ENCODE data around the gene TNRC6B. TPM values are rescaled to one million over a fixed set of nuclear protein-coding genes. Genes with fewer than 3 reads are reported as not detected.

TNRC6B gene
- total RNA-seq, 1 donor from 2014 or later = 80.1 TPM

DNA sequence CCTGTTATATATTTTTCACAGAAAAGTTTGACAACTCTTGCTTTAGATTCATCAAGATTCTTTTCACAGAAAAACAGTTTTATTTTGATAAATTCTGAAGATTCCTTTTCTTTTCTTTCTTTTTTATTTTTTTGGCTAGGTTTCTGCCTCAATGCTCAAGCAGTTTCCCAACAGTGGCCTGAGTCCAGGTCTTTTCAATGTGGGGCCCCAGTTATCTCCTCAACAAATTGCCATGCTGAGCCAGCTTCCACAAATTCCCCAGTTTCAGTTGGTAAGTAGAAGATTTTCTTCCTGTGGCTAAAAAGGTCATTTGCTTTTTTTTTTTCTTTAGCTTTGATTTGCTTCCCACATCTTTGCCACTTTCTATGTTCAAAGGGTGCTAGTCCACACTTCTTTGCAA lies 122.6 kb downstream of the TNRC6B start:
- Mint-ChIP-seq H3K27me3 (ENCODE audit: low read depth) (no peaks in the 10 kb centered on the region), H3K9me3 (no peaks in the 10 kb centered on the region), H3K4me3 (no peak overlapping the region), H3K27ac (peak overlapping the region; percentile 87), H3K36me3 (peaks cover 46% of the 10 kb centered on the region), H3K4me1 (peaks cover 10% of the 10 kb centered on the region)
- TF ChIP-seq, protein P1, sequence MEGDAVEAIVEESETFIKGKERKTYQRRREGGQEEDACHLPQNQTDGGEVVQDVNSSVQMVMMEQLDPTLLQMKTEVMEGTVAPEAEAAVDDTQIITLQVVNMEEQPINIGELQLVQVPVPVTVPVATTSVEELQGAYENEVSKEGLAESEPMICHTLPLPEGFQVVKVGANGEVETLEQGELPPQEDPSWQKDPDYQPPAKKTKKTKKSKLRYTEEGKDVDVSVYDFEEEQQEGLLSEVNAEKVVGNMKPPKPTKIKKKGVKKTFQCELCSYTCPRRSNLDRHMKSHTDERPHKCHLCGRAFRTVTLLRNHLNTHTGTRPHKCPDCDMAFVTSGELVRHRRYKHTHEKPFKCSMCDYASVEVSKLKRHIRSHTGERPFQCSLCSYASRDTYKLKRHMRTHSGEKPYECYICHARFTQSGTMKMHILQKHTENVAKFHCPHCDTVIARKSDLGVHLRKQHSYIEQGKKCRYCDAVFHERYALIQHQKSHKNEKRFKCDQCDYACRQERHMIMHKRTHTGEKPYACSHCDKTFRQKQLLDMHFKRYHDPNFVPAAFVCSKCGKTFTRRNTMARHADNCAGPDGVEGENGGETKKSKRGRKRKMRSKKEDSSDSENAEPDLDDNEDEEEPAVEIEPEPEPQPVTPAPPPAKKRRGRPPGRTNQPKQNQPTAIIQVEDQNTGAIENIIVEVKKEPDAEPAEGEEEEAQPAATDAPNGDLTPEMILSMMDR (IDR thresholded peaks at IDR 0.05; ENCODE audit: unreplicated experiment) = no peak
- DNase-seq (ENCODE audit: low spot score in 2 of 2, unreplicated experiment in 2 of 2) = no peak

DNA sequence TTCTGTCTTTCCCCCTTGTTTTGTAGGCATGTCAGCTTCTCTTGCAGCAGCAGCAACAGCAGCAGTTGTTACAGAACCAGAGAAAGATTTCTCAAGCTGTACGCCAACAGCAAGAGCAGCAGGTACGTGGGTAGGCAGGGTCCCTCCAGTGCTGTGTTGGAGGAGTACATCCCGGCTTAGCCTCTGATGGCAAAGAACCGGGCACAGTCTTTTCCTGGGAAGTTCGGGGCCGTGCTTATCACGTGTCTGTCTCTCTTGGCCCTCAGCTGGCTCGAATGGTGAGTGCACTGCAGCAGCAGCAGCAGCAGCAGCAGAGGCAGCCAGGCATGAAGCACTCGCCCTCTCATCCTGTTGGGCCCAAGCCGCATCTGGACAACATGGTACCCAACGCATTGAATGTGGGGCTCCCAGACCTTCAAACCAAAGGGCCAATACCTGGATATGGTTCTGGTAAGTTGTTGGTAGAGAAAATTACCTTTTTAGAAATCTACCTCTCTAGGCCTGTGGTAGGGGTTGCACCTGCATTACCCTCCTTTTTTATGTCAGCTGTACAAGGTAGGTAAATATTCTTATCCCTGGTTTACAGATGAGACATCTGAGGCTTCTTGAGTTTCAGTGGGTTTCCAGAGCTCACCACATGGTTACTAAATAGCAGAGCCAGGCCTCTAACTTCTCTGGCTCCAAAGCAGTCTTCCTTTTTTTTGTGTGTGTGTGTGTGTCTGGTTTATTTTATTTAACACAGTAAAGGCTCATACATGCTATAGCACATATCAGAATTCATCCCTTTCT lies 123.4 kb downstream of the TNRC6B start:
- DNase-seq (ENCODE audit: low spot score in 2 of 2, unreplicated experiment in 2 of 2) = no peak
- no peaks in the 10 kb centered on the region for H3K27me3 Mint-ChIP-seq (ENCODE audit: low read depth)
- peaks cover 10% of the 10 kb centered on the region for H3K4me1 Mint-ChIP-seq
- H3K9me3 Mint-ChIP-seq = no peaks in the 10 kb centered on the region
- TF ChIP-seq, protein P1 (IDR thresholded peaks at IDR 0.05; ENCODE audit: unreplicated experiment) = no peak
- H3K4me3 Mint-ChIP-seq = no peak overlapping the region
- H3K36me3 Mint-ChIP-seq = peaks cover 39% of the 10 kb centered on the region
- H3K27ac Mint-ChIP-seq = no peak overlapping the region

DNA sequence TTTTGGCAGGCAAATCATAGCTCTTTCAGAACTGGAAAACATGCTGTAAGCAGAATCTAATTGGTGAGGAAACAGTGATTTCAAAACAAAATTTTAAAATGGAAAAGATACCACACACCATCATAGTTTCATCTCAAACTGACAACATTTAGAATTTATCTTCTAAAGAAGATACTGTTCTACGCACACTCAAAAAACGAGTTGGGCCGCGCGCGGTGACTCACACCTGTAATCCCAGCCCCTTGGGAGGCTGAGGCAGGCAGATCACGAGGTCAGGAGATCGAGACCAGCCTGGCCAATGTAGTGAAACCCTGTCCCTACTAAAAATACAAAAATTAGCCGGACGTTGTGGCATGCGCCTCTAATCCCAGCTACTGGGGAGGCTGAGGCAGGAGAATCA lies 124.4 kb downstream of the TNRC6B start:
- TF ChIP-seq, protein P1 (IDR thresholded peaks at IDR 0.05; ENCODE audit: unreplicated experiment) = no peak
- DNase-seq (ENCODE audit: low spot score in 2 of 2, unreplicated experiment in 2 of 2) = no peak
- Mint-ChIP-seq H3K27me3 (ENCODE audit: low read depth) (no peaks in the 10 kb centered on the region), H3K36me3 (peaks cover 33% of the 10 kb centered on the region), H3K4me3 (no peak overlapping the region), H3K27ac (no peak overlapping the region), H3K4me1 (peaks cover 10% of the 10 kb centered on the region), H3K9me3 (no peaks in the 10 kb centered on the region)

DNA sequence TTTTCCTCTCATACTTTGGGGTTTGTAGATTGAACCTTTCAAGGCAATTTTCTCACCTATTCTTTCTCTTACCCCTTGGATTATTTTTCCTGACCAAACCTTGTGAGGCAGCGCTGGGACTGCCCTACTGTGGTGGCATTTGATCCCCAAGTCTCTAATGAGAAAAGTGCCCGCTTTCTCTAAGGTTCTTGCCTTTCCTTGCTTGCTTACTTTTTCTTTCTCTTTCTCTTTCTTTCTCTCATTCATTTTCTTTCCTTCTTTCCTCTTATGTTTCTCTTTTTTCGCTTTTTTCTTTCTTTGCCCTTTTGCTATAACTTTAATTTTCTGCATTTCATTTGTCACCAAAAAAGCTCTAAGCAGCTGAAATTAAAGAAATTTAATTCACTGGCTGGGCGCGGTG lies 127.9 kb downstream of the TNRC6B start:
- DNase-seq (ENCODE audit: low spot score in 2 of 2, unreplicated experiment in 2 of 2) = no peak
- Mint-ChIP-seq H3K27me3 (ENCODE audit: low read depth) (no peaks in the 10 kb centered on the region), H3K9me3 (no peaks in the 10 kb centered on the region), H3K4me3 (no peak overlapping the region), H3K36me3 (peaks cover 38% of the 10 kb centered on the region), H3K27ac (no peak overlapping the region), H3K4me1 (peaks cover 6% of the 10 kb centered on the region)
- TF ChIP-seq, protein P1 (IDR thresholded peaks at IDR 0.05; ENCODE audit: unreplicated experiment) = no peak

DNA sequence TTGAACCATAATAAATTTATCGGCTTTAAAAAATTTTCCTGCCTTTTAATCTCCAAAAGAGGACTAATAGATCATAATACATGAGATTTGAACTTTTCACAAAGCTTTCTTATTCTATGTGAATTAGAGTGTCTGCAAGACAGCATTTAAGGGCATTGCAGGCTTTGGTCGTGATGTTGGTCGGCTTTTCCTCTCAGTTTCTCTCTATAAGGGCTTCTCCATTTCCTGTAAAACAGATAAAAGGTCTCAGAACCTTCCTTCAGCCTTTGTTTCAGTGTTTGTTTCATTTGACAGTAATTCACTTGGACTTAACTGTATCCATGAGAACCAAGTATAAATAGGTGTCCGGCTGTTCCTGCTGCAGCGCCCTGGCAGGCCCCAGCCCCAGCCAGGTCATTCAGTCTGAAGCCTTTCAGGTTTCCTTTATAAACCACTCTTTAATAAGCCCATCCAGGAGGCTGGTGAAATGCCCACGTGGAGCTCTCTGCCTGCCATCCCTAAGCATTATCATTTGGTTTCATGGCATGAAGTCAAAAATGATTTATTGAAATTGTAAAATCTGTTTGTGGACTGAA lies 131.4 kb downstream of the TNRC6B start:
- H3K36me3 Mint-ChIP-seq = peaks cover 45% of the 10 kb centered on the region
- H3K27me3 Mint-ChIP-seq (ENCODE audit: low read depth) = no peaks in the 10 kb centered on the region
- no peaks in the 10 kb centered on the region for H3K9me3 Mint-ChIP-seq
- no peak overlapping the region for H3K4me3 Mint-ChIP-seq
- H3K4me1 Mint-ChIP-seq = peaks cover 6% of the 10 kb centered on the region
- TF ChIP-seq, protein P1 (IDR thresholded peaks at IDR 0.05; ENCODE audit: unreplicated experiment) = no peak
- H3K27ac Mint-ChIP-seq = peak overlapping the region; percentile 70
- no peak for DNase-seq (ENCODE audit: low spot score in 2 of 2, unreplicated experiment in 2 of 2)
